ENCODE data around the gene FAAH. TPM values are rescaled to one million over a fixed set of nuclear protein-coding genes. Genes with fewer than 3 reads are reported as not detected.

The FAAH gene
- total and polyA plus RNA-seq, 10 of the 15 experiments (the other 5 are each of a cell fraction or from before 2014, with no cell fraction given): 0.07 to 2.5 (median 0.64) TPM; not detected in 1

DNA sequence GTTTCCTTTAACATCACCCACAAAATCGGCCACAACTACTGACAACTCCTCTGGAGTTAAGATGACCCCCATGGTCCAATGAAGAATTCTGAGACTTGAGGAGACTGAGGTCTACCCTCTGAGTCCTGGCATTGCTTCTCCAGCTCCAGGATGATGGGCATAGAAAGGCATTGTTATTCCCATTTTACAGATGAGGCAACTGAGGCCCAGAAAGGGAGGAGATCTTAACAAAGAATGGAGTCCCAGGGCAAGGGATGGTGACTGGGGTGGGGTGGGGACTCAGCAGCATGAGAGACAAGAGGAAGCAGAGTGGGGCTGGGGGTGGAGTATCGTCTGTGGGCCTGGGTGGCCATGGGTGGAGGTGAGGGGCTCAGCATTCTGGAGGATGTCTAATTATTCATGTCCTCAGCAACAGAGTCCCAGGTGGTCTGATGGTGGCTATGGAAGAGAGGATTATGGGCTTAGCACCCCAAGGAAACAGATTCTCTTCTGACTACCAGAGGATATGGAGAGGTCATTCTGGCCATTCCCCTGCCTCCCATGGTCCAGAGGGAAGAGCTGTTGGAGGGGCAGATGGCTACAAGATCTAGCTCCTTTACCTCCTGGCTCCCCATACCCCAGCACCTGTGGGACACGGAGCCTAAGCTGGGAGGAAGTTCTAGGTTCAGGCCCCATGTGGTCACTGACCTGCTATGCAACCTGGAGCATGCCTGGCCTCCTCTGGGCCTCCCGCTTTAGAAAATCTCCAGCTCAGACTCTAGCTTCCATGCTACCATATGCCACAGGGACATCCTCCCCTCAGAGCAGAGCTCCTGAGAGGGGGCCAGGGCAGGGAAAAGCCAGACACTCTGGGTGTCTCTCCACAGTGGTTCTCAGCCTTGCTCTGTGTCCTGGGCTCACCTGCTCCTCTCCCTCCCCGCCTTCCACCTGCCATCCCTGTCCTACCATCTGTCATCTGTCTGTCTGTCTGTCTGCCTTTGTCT, 58.1 kb downstream of the FAAH start (continued):
- TF ChIP-seq, protein P1, sequence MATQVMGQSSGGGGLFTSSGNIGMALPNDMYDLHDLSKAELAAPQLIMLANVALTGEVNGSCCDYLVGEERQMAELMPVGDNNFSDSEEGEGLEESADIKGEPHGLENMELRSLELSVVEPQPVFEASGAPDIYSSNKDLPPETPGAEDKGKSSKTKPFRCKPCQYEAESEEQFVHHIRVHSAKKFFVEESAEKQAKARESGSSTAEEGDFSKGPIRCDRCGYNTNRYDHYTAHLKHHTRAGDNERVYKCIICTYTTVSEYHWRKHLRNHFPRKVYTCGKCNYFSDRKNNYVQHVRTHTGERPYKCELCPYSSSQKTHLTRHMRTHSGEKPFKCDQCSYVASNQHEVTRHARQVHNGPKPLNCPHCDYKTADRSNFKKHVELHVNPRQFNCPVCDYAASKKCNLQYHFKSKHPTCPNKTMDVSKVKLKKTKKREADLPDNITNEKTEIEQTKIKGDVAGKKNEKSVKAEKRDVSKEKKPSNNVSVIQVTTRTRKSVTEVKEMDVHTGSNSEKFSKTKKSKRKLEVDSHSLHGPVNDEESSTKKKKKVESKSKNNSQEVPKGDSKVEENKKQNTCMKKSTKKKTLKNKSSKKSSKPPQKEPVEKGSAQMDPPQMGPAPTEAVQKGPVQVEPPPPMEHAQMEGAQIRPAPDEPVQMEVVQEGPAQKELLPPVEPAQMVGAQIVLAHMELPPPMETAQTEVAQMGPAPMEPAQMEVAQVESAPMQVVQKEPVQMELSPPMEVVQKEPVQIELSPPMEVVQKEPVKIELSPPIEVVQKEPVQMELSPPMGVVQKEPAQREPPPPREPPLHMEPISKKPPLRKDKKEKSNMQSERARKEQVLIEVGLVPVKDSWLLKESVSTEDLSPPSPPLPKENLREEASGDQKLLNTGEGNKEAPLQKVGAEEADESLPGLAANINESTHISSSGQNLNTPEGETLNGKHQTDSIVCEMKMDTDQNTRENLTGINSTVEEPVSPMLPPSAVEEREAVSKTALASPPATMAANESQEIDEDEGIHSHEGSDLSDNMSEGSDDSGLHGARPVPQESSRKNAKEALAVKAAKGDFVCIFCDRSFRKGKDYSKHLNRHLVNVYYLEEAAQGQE (IDR thresholded peaks at IDR 0.05; ENCODE audit: low read depth, low read length): no peak
- no peak for TF ChIP-seq PML (IDR thresholded peaks at IDR 0.05; ENCODE audit: low read length)

DNA sequence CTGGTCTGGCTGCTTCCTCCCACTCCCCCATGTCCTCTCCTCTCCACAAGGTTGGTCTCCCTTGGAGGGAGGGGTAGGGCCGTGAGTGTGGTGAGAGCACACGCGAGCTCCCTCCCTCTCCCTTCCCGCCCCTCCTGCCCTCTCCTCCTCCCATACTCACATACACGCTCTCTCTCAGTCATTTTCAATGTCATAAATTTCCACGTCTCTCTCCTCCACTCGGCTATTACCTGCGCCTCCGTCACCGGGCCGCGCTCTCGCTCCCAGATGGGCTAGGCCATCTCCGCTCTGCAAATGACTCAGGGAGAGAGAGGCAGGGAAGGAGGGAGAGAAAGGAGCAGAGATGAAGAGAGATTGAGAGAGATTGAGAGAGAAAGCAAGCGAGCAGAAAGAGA, 58.8 kb downstream of the FAAH start:
- Histone ChIP-seq H3K9me3 (replicated peaks; ENCODE audit: control insufficient read depth, insufficient read depth, low read length) (no peaks in the 10 kb centered on the region), H3K4me2 (ENCODE audit: control insufficient read depth, insufficient read depth) (no peak overlapping the region), H3K27ac (ENCODE audit: control insufficient read depth, insufficient read depth) (no peak overlapping the region), H3K4me1 (ENCODE audit: control insufficient read depth, insufficient read depth, low read length) (no peaks in the 10 kb centered on the region), H3K79me2 (ENCODE audit: control insufficient read depth, insufficient read depth, low read length) (no peaks in the 10 kb centered on the region), H3K9ac (ENCODE audit: control insufficient read depth, insufficient read depth, low read length) (no peak overlapping the region), H3K27me3 (replicated peaks in 1 of 2; ENCODE audit: control insufficient read depth in 2 of 2, insufficient read depth in 2 of 2, low read length in 1 of 2) (peaks cover 5 to 6% of the 10 kb centered on the region in 2 experiments; a peak in 3 of 4 replicates), H4K20me1 (ENCODE audit: control insufficient read depth, insufficient read depth) (no peaks in the 10 kb centered on the region), H3K36me3 (ENCODE audit: control insufficient read depth in 2 of 2, insufficient read depth in 2 of 2, low read length in 1 of 2) (no peaks in the 10 kb centered on the region), H3K4me3 (no peak overlapping the region), H2AFZ (ENCODE audit: control insufficient read depth, low read depth, low read length) (no peak overlapping the region)
- TF ChIP-seq POLR2AphosphoS2 (IDR thresholded peaks at IDR 0.05; ENCODE audit: low read depth, low read length) (no peak), GATAD2B (conservative IDR thresholded peaks at IDR 0.05; ENCODE audit: low read depth) (no peak), SUZ12 (IDR thresholded peaks at IDR 0.05; ENCODE audit: unreplicated experiment) (no peak), WRNIP1 (IDR thresholded peaks at IDR 0.05; ENCODE audit: borderline replicate concordance, low read depth, low read length) (no peak), CBX3 (IDR thresholded peaks at IDR 0.05; ENCODE audit: borderline replicate concordance, low read depth) (no peak), TAF1 (IDR thresholded peaks at IDR 0.05; ENCODE audit: borderline replicate concordance, low read depth, low read length) (no peak), POU2F2 (IDR thresholded peaks at IDR 0.05; ENCODE audit: borderline replicate concordance, low read depth, low read length) (no peak), NR2F1 (conservative IDR thresholded peaks at IDR 0.05) (no peak), JUNB (IDR thresholded peaks at IDR 0.05) (no peak)
- TF ChIP-seq, protein P2, sequence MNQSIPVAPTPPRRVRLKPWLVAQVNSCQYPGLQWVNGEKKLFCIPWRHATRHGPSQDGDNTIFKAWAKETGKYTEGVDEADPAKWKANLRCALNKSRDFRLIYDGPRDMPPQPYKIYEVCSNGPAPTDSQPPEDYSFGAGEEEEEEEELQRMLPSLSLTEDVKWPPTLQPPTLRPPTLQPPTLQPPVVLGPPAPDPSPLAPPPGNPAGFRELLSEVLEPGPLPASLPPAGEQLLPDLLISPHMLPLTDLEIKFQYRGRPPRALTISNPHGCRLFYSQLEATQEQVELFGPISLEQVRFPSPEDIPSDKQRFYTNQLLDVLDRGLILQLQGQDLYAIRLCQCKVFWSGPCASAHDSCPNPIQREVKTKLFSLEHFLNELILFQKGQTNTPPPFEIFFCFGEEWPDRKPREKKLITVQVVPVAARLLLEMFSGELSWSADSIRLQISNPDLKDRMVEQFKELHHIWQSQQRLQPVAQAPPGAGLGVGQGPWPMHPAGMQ (IDR thresholded peaks at IDR 0.05; ENCODE audit: borderline replicate concordance): no peak
- TF ChIP-seq, protein P3, sequence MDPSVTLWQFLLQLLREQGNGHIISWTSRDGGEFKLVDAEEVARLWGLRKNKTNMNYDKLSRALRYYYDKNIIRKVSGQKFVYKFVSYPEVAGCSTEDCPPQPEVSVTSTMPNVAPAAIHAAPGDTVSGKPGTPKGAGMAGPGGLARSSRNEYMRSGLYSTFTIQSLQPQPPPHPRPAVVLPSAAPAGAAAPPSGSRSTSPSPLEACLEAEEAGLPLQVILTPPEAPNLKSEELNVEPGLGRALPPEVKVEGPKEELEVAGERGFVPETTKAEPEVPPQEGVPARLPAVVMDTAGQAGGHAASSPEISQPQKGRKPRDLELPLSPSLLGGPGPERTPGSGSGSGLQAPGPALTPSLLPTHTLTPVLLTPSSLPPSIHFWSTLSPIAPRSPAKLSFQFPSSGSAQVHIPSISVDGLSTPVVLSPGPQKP (IDR thresholded peaks at IDR 0.05; ENCODE audit: low read depth, low read length): no peak
- in situ Hi-C loops (cut with MboI) (no loop called here), intact Hi-C loops (cut with micrococcal nuclease; ENCODE audit: unreplicated experiment) (no loop called here)
- 48% methylated on average over 14 of the region's 15 CpGs for WGBS (ENCODE audit: insufficient coverage, insufficient replicate concordance, low lambda C conversion rate, missing lambda C conversion rate)
- ChIA-PET CTCF (interaction anchor here (2.4 kb wide), 1 partner anchor 74 kb away, joined by 7 read pairs; no protein-coding TSS in a partner anchor), SMC1A (ENCODE audit: uncharacterized antibody, unreplicated experiment) (no interaction called here), RAD21 (ENCODE audit: unreplicated experiment) (no interaction called here), POLR2A (no interaction called here)
- BruUV-seq (replicated peaks): no TSS peak
- FAIRE-seq (no peak), DNase-seq (ENCODE audit: low read depth, low spot score) (no peak), ATAC-seq (no peak)
